B cell (primary cell): ENCODE measurements around the gene TYK2.

Source experiments
- CTCF ChIP-seq: fragments of 200-600 bp; IDR thresholded peaks from one replicate; pipeline ENCODE4 v1.8.0; 2022; ENCODE audit warnings: antibody characterized with exemption, mild to moderate bottlenecking
- EZH2 ChIP-seq: IDR thresholded peaks from 2 replicates; pipeline ENCODE4 v1.6.1; 2012; ENCODE audit warnings: borderline replicate concordance, low read depth, mild to moderate bottlenecking, moderate library complexity, low read length; ENCODE audit not compliant: insufficient read depth, poor library complexity, severe bottlenecking

- no peak for TF ChIP-seq CTCF
- TF ChIP-seq EZH2 = no peak
Measured at GRCh38 chr19:10427169-10427568, 46.8 kb upstream of the TYK2 start.
